ENCODE results near the gene CDKN1C. TPM values are rescaled to one million over a fixed set of nuclear protein-coding genes. Genes with fewer than 3 reads are reported as not detected.

Gene CDKN1C
- total RNA-seq, 1 donor from 2014 or later = 9.5 TPM

GRCh38 chr11:2844116-2844842 is 41.3 kb downstream of the CDKN1C start:
- DNase-seq (ENCODE audit: low read depth) = peak; percentile 10
- H3K27me3 ChIP-seq (ENCODE audit: control insufficient read depth, insufficient read depth, low read length) = no peaks in the 10 kb centered on the region
- no peaks in the 10 kb centered on the region for H3K36me3 ChIP-seq (ENCODE audit: control insufficient read depth, insufficient read depth, low read length)
- FAIRE-seq = no peak
- H3K4me3 ChIP-seq (ENCODE audit: low read depth, low read length) = no peak overlapping the region
- no peak for TF ChIP-seq CTCF (IDR thresholded peaks at IDR 0.05; ENCODE audit: insufficient read depth, low read length, severe bottlenecking)

GRCh38 chr11:2843551-2843950 is 42.0 kb downstream of the CDKN1C start:
- no peak for TF ChIP-seq CTCF (IDR thresholded peaks at IDR 0.05; ENCODE audit: insufficient read depth, low read length, severe bottlenecking)
- H3K27me3 ChIP-seq (ENCODE audit: control insufficient read depth, insufficient read depth, low read length) = no peaks in the 10 kb centered on the region
- H3K4me3 ChIP-seq (ENCODE audit: low read depth, low read length) = no peak overlapping the region
- H3K36me3 ChIP-seq (ENCODE audit: control insufficient read depth, insufficient read depth, low read length) = no peaks in the 10 kb centered on the region
- FAIRE-seq (no peak), DNase-seq (ENCODE audit: low read depth) (no peak)

GRCh38 chr11:2842876-2843275 is 42.7 kb downstream of the CDKN1C start:
- FAIRE-seq = no peak
- no peak overlapping the region for H3K4me3 ChIP-seq (ENCODE audit: low read depth, low read length)
- H3K27me3 ChIP-seq (ENCODE audit: control insufficient read depth, insufficient read depth, low read length) = peaks cover 1% of the 10 kb centered on the region
- no peaks in the 10 kb centered on the region for H3K36me3 ChIP-seq (ENCODE audit: control insufficient read depth, insufficient read depth, low read length)
- no peak for TF ChIP-seq CTCF (IDR thresholded peaks at IDR 0.05; ENCODE audit: insufficient read depth, low read length, severe bottlenecking)
- no peak for DNase-seq (ENCODE audit: low read depth)

- FAIRE-seq (no peak), DNase-seq (ENCODE audit: low read depth) (no peak)
- no peak for TF ChIP-seq CTCF (IDR thresholded peaks at IDR 0.05; ENCODE audit: insufficient read depth, low read length, severe bottlenecking)
- Histone ChIP-seq H3K36me3 (ENCODE audit: control insufficient read depth, insufficient read depth, low read length) (no peaks in the 10 kb centered on the region), H3K4me3 (ENCODE audit: low read depth, low read length) (no peak overlapping the region), H3K27me3 (ENCODE audit: control insufficient read depth, insufficient read depth, low read length) (peaks cover 3% of the 10 kb centered on the region)
Measured at GRCh38 chr11:2841411-2842190, 44.0 kb downstream of the CDKN1C start.

- Histone ChIP-seq H3K27me3 (ENCODE audit: control insufficient read depth, insufficient read depth, low read length) (peaks cover 3% of the 10 kb centered on the region), H3K36me3 (ENCODE audit: control insufficient read depth, insufficient read depth, low read length) (no peaks in the 10 kb centered on the region), H3K4me3 (ENCODE audit: low read depth, low read length) (no peak overlapping the region)
- TF ChIP-seq CTCF (IDR thresholded peaks at IDR 0.05; ENCODE audit: insufficient read depth, low read length, severe bottlenecking) = no peak
- no peak for FAIRE-seq
- no peak for DNase-seq (ENCODE audit: low read depth)
Measured at GRCh38 chr11:2839395-2839943, 46.1 kb downstream of the CDKN1C start.

All from bronchial epithelial cell (primary cell).